GM21723 (cell line): ENCODE measurements around the gene LRP3.
"Not testable (repeated sequence)": the region's sequence is repeated elsewhere in the genome, so short reads cannot be mapped to it uniquely, and the experiment has no call there.

Experiments used
- ATAC-seq: cut with Tn5 transposase; IDR thresholded peaks from one replicate; pipeline ENCODE4 v1.9.1; 2021; ENCODE audit warnings: mild to moderate bottlenecking, moderate library complexity; ENCODE audit not compliant: unreplicated experiment

The LRP3 gene, protein sequence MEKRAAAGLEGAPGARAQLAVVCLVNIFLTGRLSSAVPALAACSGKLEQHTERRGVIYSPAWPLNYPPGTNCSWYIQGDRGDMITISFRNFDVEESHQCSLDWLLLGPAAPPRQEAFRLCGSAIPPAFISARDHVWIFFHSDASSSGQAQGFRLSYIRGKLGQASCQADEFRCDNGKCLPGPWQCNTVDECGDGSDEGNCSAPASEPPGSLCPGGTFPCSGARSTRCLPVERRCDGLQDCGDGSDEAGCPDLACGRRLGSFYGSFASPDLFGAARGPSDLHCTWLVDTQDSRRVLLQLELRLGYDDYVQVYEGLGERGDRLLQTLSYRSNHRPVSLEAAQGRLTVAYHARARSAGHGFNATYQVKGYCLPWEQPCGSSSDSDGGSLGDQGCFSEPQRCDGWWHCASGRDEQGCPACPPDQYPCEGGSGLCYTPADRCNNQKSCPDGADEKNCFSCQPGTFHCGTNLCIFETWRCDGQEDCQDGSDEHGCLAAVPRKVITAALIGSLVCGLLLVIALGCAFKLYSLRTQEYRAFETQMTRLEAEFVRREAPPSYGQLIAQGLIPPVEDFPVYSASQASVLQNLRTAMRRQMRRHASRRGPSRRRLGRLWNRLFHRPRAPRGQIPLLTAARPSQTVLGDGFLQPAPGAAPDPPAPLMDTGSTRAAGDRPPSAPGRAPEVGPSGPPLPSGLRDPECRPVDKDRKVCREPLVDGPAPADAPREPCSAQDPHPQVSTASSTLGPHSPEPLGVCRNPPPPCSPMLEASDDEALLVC

DNA sequence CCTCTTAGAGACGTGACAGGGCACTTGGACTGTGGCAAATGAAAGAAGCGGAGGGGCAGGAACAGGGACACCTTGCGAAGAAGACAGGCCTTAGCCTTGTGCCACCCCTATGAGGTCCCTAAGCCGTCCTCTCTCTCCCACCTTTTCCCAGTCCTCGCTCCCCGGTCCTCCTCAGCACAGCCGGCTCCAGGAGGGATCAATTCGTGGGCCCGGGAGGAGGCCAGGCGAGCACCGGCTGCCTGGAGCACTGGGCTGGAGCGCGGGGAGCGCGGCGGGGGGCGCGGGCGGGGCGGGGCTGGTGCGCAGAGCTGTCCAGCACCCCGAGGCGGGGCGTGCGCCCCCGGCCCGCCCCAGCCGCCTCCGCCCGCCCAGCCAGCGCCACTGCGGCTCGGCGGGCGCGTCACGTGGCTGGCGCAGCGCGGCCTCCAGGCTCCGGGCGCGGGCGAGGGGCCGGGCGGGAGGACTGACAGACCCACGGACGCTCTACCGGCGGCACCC is at the start of gene LRP3:
Gene LRP3, plus strand, starts transcription at position 466 of the 498 bp plus-strand sequence. CDS start 456 bp downstream, outside the sequence.
- ATAC-seq = no peak

GRCh38 chr19:33146209-33146608 is 47.9 kb upstream of the LRP3 start:
- ATAC-seq = no peak

GRCh38 chr19:33147538-33147937 is 46.6 kb upstream of the LRP3 start:
- no peak for ATAC-seq

- ATAC-seq = no peak
Observed at GRCh38 chr19:33150852-33151518, 43.1 kb upstream of the LRP3 start.

GRCh38 chr19:33152176-33152575 is 42.0 kb upstream of the LRP3 start:
- ATAC-seq = no peak

DNA sequence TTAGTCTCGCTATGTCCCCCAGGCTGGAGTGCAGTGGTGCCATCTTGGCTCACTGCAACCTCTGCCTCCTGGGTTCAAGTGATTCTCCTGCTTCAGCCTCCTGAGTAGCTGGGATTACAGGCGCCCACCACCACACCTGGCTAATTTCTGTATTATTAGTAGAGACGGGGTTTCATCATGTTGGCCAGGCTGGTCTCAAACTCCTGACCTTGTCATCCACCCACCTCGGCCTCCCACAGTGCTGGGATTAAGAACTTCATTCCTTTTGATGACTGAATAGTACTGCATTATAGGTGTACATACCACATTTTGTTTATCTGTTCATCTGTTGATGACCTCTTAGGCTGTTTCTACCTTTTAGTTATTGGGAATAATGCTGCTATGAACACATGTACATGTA is 41.5 kb upstream of the LRP3 start:
- ATAC-seq = not testable (repeated sequence)

GRCh38 chr19:33154313-33154712 is 39.8 kb upstream of the LRP3 start:
- not testable (repeated sequence) for ATAC-seq

- no peak for ATAC-seq
Observed at GRCh38 chr19:33156334-33156733, 37.8 kb upstream of the LRP3 start.

- ATAC-seq = no peak
Observed at GRCh38 chr19:33157906-33158305, 36.2 kb upstream of the LRP3 start.

- ATAC-seq = no peak
Observed at GRCh38 chr19:33158365-33158764, 35.8 kb upstream of the LRP3 start.

DNA sequence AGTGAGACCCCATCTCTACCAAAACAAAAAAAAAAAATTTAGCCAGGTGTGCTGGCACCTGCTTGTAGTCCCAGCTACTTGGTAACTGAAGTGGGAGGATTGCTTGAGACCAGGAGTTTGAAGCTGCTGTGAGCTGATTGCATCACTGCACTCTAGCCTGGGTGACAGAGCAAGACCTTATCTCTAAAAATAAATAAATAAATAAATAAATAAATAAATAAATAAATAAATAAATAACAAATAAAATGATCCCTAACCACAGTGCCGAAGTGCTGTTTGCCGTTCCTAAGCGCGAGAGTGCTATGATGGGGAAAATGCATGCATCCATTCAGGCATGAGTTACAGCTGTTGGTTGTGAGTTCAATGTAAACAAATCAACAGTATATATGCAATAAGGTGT is 35.0 kb upstream of the LRP3 start:
- no peak for ATAC-seq

GRCh38 chr19:33159893-33160292 is 34.2 kb upstream of the LRP3 start:
- no peak for ATAC-seq

GRCh38 chr19:33161201-33161600 is 32.9 kb upstream of the LRP3 start:
- no peak for ATAC-seq

DNA sequence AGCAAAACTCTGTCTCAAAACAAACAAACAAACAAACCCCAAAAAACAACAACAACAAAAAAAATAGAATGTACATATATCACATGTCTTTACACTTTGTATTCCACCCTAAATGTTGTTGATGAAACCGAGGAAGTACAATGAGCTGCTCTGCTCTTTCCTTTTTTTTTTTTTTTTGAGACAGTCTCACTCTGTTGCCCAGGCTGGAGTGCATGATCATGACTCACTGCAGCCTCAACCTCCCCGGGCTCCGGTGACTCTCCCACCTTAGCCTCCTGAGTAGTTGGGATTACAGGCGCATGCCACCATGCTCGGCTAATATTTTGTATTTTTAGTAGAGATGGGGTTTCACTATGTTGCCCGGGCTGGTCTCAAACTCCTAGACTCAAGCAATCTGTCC is 30.6 kb upstream of the LRP3 start:
- ATAC-seq = no peak

GRCh38 chr19:33166037-33166436 is 28.1 kb upstream of the LRP3 start:
- ATAC-seq = not testable (repeated sequence)

DNA sequence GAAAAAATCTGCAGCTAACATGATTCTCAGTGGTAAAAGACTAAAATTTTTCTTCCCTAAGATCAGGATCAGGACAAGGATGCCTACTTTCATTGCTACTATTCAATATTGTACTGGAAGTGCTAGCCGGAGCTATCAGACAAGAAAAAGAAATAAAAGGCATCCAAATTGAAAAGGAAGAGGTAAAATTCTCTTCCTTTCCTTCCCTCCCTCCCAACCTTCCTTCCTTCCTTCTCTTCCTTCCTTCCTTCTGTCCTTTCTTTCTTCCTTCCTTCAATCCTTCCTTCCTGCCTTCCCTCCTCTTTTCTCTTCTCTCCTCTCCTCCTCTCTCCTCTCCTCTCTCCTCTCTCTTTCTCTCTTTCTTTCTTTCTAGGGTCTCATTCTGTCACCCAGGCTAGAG is 26.7 kb upstream of the LRP3 start:
- ATAC-seq = no peak

GRCh38 chr19:33168528-33168927 is 25.6 kb upstream of the LRP3 start:
- no peak for ATAC-seq

GRCh38 chr19:33171222-33171795 is 22.8 kb upstream of the LRP3 start:
- ATAC-seq = no peak

DNA sequence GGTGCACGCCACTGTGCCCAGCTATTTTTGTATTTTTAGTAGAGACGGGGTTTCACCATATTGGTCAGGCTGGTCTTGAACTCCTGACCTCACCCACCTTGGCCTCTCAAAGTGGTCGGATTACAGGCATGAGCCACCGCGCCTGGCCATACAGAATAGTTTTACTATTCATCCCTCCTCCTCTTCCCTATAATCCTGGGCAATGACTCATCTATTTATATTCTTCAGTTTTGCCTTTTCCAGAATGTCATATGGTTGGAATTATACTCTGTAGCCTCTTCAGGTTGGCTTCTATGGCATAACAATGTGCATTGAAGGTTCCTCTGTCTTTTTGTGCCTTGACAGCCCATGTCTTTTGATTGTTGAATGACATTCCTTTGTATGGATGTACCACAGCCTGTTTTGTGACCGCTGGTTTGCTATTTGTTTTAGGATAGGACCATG is 22.2 kb upstream of the LRP3 start:
- ATAC-seq = no peak

- ATAC-seq = no peak
Observed at GRCh38 chr19:33174186-33174585, 19.9 kb upstream of the LRP3 start.
